H1 (cell line): Measurements from ENCODE around the gene TMEM220. TPM values are rescaled to one million over a fixed set of nuclear protein-coding genes. Genes with fewer than 3 reads are reported as not detected.
"Not testable (repeated sequence)": the region's sequence is repeated elsewhere in the genome, so short reads cannot be mapped to it uniquely, and the experiment has no call there.

Experiments used
- CTCF ChIA-PET: fragments of 300-600 bp; sonication (Branson Sonifier 250); formaldehyde crosslinking; loops from one replicate; lab custom pipeline; 2021; ENCODE audit not compliant: partially characterized antibody; lab: Charles Lee
- POLR2A ChIA-PET: fragments of 300-600 bp; sonication (Branson Sonifier 250); formaldehyde crosslinking; loops from one replicate; lab custom pipeline; 2021; ENCODE audit warnings: inconsistent platforms; ENCODE audit not compliant: partially characterized antibody; lab: Charles Lee
- DNase-seq, 2 experiments: peaks; one replicate each; pipeline versions ENCODE4 v3.0.0 to v3.0.0-alpha.2; 2010 to 2022; ENCODE audit warnings: low spot score in 2 of 2, low read depth in 1 of 2, mixed read lengths in 1 of 2
- FAIRE-seq: peaks from 2 replicates; lab custom pipeline; 2011; peaks lifted over from hg19 to GRCh38; lab: Jason Lieb, UNC
- H2AFZ ChIP-seq: 2 replicates; pipeline ENCODE4 v1.8.1; 2012; ENCODE audit warnings: low read length, inconsistent platforms
- H2AK5ac ChIP-seq: 2 replicates; pipeline ENCODE4 v1.6.1; 2013; ENCODE audit warnings: low read depth, low read length
- H2BK120ac ChIP-seq: replicated peaks from 2 replicates; pipeline ENCODE3; 2013; ENCODE audit warnings: low read depth, low read length, inconsistent platforms
- H2BK12ac ChIP-seq: 2 replicates; pipeline ENCODE4 v1.6.1; 2013; ENCODE audit warnings: low read depth, low read length
- H2BK15ac ChIP-seq: 2 replicates; pipeline ENCODE4 v1.6.1; 2013; ENCODE audit warnings: low read length
- H2BK20ac ChIP-seq: 2 replicates; pipeline ENCODE4 v1.6.1; 2013; ENCODE audit warnings: low read length
- H2BK5ac ChIP-seq: 2 replicates; pipeline ENCODE4 v1.6.1; 2013; ENCODE audit warnings: low read depth, low read length
- H3K14ac ChIP-seq: 2 replicates; pipeline ENCODE4 v1.6.1; 2013; ENCODE audit warnings: inconsistent platforms; ENCODE audit not compliant: insufficient read length
- H3K18ac ChIP-seq: 2 replicates; pipeline ENCODE4 v1.6.1; 2013; ENCODE audit warnings: low read length; ENCODE audit errors: extremely low read depth
- H3K23ac ChIP-seq: 2 replicates; pipeline ENCODE4 v1.6.1; 2013; ENCODE audit warnings: inconsistent platforms; ENCODE audit not compliant: insufficient read length
- H3K23me2 ChIP-seq: 2 replicates; pipeline ENCODE4 v1.6.1; 2013; ENCODE audit warnings: low read depth, low read length
- H3K27ac ChIP-seq: 2 replicates; pipeline ENCODE4 v1.6.1; 2011; ENCODE audit warnings: low read depth, low read length, inconsistent platforms
- H3K27me3 ChIP-seq, 4 experiments: replicated peaks in 1 of 4; 1 replicate in 1 of 4; 2 replicates in 3 of 4; pipeline versions ENCODE4 v1.6.1 to v1.8.1; 2011 to 2013; ENCODE audit warnings: low read length in 3 of 4, mild to moderate bottlenecking in 3 of 4, inconsistent platforms in 2 of 4, mixed read lengths in 2 of 4, moderate library complexity in 1 of 4; ENCODE audit not compliant: control insufficient read depth in 3 of 4, insufficient read depth in 3 of 4; ENCODE audit errors: extremely low read depth in 1 of 4
- H3K36me3 ChIP-seq, 4 experiments: 2 replicates each; pipeline versions ENCODE4 v1.6.1 to v1.8.1; 2011 to 2013; ENCODE audit warnings: mild to moderate bottlenecking in 4 of 4, low read length in 3 of 4, moderate library complexity in 2 of 4, control low read depth in 1 of 4, inconsistent platforms in 1 of 4; ENCODE audit not compliant: insufficient read depth in 4 of 4, control insufficient read depth in 2 of 4
- H3K4ac ChIP-seq: replicated peaks from 2 replicates; pipeline ENCODE3; 2013; ENCODE audit warnings: low read length, low read depth, mixed read lengths, inconsistent platforms; ENCODE audit not compliant: insufficient read length
- H3K4me1 ChIP-seq, 4 experiments: replicated peaks in 1 of 4; 1 replicate in 1 of 4; 2 replicates in 3 of 4; pipeline versions ENCODE4 v1.6.1 to v1.8.1; 2011 to 2013; ENCODE audit warnings: low read length in 3 of 4, inconsistent platforms in 2 of 4, mixed read lengths in 1 of 4; ENCODE audit not compliant: insufficient read depth in 4 of 4, control insufficient read depth in 3 of 4
- H3K4me2 ChIP-seq, 2 experiments: 2 replicates each; pipeline versions ENCODE4 v1.6.1 to v1.8.1; 2011 to 2013; ENCODE audit warnings: low read depth in 2 of 2, low read length in 2 of 2, control low read depth in 1 of 2, inconsistent platforms in 1 of 2, mild to moderate bottlenecking in 1 of 2; ENCODE audit not compliant: insufficient read depth in 1 of 2
- H3K4me3 ChIP-seq, 4 experiments: fragments of 200-600, 300-600 bp in 1 of 4; sonication (generic), shearing (Covaris generic), sonication (Bioruptor Twin) in 1 of 4; 2 replicates each; pipeline versions ENCODE4 v1.5.1 to v1.8.1; 2011 to 2016; ENCODE audit warnings: low read length in 4 of 4, low read depth in 3 of 4, control low read depth in 2 of 4, inconsistent platforms in 2 of 4, mild to moderate bottlenecking in 2 of 4, mixed read lengths in 1 of 4, moderate library complexity in 1 of 4; ENCODE audit not compliant: insufficient read depth in 2 of 4; ENCODE audit errors: extremely low read depth in 1 of 4
- H3K56ac ChIP-seq: replicated peaks from 2 replicates; pipeline ENCODE3; 2013; ENCODE audit warnings: low read depth, mild to moderate bottlenecking, mixed read lengths, low read length, inconsistent platforms; ENCODE audit not compliant: insufficient read length
- H3K79me1 ChIP-seq: 2 replicates; pipeline ENCODE4 v1.6.1; 2013; ENCODE audit warnings: low read depth, low read length, control low read depth
- H3K79me2 ChIP-seq, 2 experiments: 2 replicates each; pipeline versions ENCODE4 v1.6.1 to v1.8.1; 2012 to 2013; ENCODE audit warnings: low read length in 2 of 2, mild to moderate bottlenecking in 2 of 2, inconsistent platforms in 1 of 2; ENCODE audit not compliant: insufficient read depth in 2 of 2, control insufficient read depth in 1 of 2
- H3K9ac ChIP-seq, 4 experiments: replicated peaks in 1 of 4; 1 replicate in 1 of 4; 2 replicates in 3 of 4; pipeline versions ENCODE4 v1.6.1 to v1.8.1; 2011 to 2013; ENCODE audit warnings: low read depth in 3 of 4, low read length in 3 of 4, control low read depth in 2 of 4, mild to moderate bottlenecking in 2 of 4, moderate library complexity in 2 of 4, inconsistent platforms in 1 of 4; ENCODE audit errors: extremely low read depth in 1 of 4
- H3K9me3 ChIP-seq, 2 experiments: 2 replicates each; pipeline versions ENCODE4 v1.6.1 to v1.8.1; 2012 to 2013; ENCODE audit warnings: mild to moderate bottlenecking in 2 of 2, moderate library complexity in 2 of 2, control low read depth in 1 of 2, inconsistent platforms in 1 of 2, low read depth in 1 of 2, low read length in 1 of 2, mixed read lengths in 1 of 2; ENCODE audit not compliant: insufficient read depth in 2 of 2
- H4K20me1 ChIP-seq, 2 experiments: replicated peaks in 1 of 2; 2 replicates each; pipeline versions ENCODE3 to v1.8.1; 2011 to 2013; ENCODE audit warnings: inconsistent platforms in 2 of 2, low read length in 2 of 2, mild to moderate bottlenecking in 1 of 2; ENCODE audit not compliant: insufficient read depth in 2 of 2, control insufficient read depth in 1 of 2
- H4K5ac ChIP-seq: 2 replicates; pipeline ENCODE4 v1.6.1; 2013; ENCODE audit warnings: low read length, low read depth, mixed read lengths, inconsistent platforms; ENCODE audit not compliant: insufficient read length
- H4K8ac ChIP-seq: 2 replicates; pipeline ENCODE4 v1.8.0; 2013; ENCODE audit warnings: mild to moderate bottlenecking, moderate library complexity, low read length, inconsistent platforms; ENCODE audit not compliant: insufficient read depth; ENCODE audit errors: extremely low read depth
- H4K91ac ChIP-seq: replicated peaks from 2 replicates; pipeline ENCODE3; 2013; ENCODE audit warnings: low read length, mixed read lengths, inconsistent platforms; ENCODE audit not compliant: insufficient read length
- WGBS, 2 experiments: shearing (Covaris generic) in 1 of 2; methylation state at CpG; one replicate each; pipeline versions ENCODE4 v1.1.6 to v1.1.7; 2013 to 2015; ENCODE audit warnings: low lambda C conversion rate in 2 of 2, mixed read lengths in 2 of 2, inconsistent platforms in 1 of 2, low coverage in 1 of 2, missing lambda C conversion rate in 1 of 2; ENCODE audit not compliant: insufficient replicate concordance in 2 of 2, insufficient coverage in 1 of 2, insufficient read length in 1 of 2; ENCODE audit errors: extremely low coverage in 1 of 2, missing lambda C conversion rate in 1 of 2; 5-methylcytosine and 5-hydroxymethylcytosine counted together
- polyA plus RNA-seq, 7 experiments: library from polyadenylated mRNA; depleted of rRNA in 3 of 7; stranded (reverse) in 5 of 7; unstranded in 2 of 7; fragments of >200 nt in 5 of 7; fragments of 200-250 nt in 2 of 7; gene quantifications; 1 replicate in 5 of 7; 2 replicates in 1 of 7; 4 replicates in 1 of 7; pipeline versions ENCODE4 v1.2.1 to v1.2.3, GENCODE V29; 2011 to 2013; ENCODE audit warnings: missing spikeins in 2 of 7, mixed read lengths in 2 of 7
- total RNA-seq: library from RNA; stranded (reverse); fragmentation: NEBNext Ultra II Directional; extraction: Animal tissue kit (Norgen Biotek cat#: 25700); gene quantifications from 2 replicates; pipeline ENCODE4 v1.2.1, GENCODE V29; 2021

Gene TMEM220
- total and polyA plus RNA-seq, 2 of the 8 experiments (the other 6 are each of a cell fraction or from before 2014, with no cell fraction given), result 3.8 to 4.1 TPM

DNA sequence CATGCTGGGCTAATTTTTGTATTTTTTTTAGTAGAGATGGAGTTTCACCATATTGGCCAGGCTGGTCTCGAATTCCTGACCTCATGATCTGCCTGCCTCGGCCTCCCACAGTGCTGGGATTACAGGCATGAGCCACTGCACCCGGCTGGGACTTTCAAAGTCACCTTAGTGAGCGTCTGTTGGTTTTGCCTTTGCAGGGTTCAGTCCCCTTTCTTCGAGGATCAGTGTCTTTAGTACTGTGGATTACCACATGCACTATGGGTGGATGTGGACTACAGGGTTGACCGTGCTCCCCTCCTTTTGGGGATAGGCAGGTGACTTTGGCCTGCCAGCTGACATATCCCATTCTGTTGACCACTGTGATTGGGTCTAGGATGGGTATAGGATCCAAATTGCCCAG, 2.3 kb upstream of the TMEM220 start:
- H3K23me2 ChIP-seq, FAIRE-seq, H2BK5ac ChIP-seq, H3K27me3 ChIP-seq, H4K20me1 ChIP-seq, H3K14ac ChIP-seq, H2BK12ac ChIP-seq, H3K4me2 ChIP-seq, H2BK15ac ChIP-seq, H2BK120ac ChIP-seq, H3K9me3 ChIP-seq, H2AK5ac ChIP-seq, H3K79me2 ChIP-seq, H3K27ac ChIP-seq, H3K4ac ChIP-seq, H2AFZ ChIP-seq, H3K4me3 ChIP-seq, H4K8ac ChIP-seq, H3K23ac ChIP-seq, H4K5ac ChIP-seq, H3K56ac ChIP-seq, H4K91ac ChIP-seq, H3K79me1 ChIP-seq, H3K36me3 ChIP-seq, H3K9ac ChIP-seq: not testable (repeated sequence)
- 82% methylated on average over 6 of the region's 6 CpGs; no CpG with 5 or more reads in 1 of the 2 experiments for WGBS, 2 experiments
- Histone ChIP-seq H3K18ac (0 out of 2 replicates have a peak overlapping the region, but pooled peaks have one; percentile 9), H3K4me1 (peaks cover 0 to 10% (median 3%) of the 10 kb centered on the region in 4 experiments; a peak in 6 of 7 replicates), H2BK20ac (0 out of 2 replicates have a peak overlapping the region, but pooled peaks have one; percentile 86)
- CTCF ChIA-PET, result interaction anchor here (1.5 to 8.1 kb wide), 3 partner anchors 10 to 114 kb away, joined by 5 to 88 read pairs (median 6); no protein-coding TSS in a partner anchor
- POLR2A ChIA-PET, result interaction anchor here (1.4 kb wide), 1 partner anchor 116 kb away, joined by 3 read pairs; no protein-coding TSS in a partner anchor
- peak in 1 of 2 experiments; percentile 14 for DNase-seq
